H9 (cell line): Measurements from ENCODE around the gene MNAT1. TPM values are rescaled to one million over a fixed set of nuclear protein-coding genes. Genes with fewer than 3 reads are reported as not detected.

Source experiments
- DNase-seq: peaks from one replicate; pipeline ENCODE4 v3.0.0-alpha.2; 2017
- H2AFZ ChIP-seq: one replicate; pipeline ENCODE4 v1.6.1; 2013; ENCODE audit warnings: mild to moderate bottlenecking, low read length, control low read depth, moderate library complexity
- H2AK5ac ChIP-seq: 2 replicates; pipeline ENCODE4 v1.6.1; 2013; ENCODE audit warnings: low read length, control low read depth, mixed read lengths; ENCODE audit not compliant: insufficient read length
- H2BK120ac ChIP-seq: one replicate; pipeline ENCODE4 v1.6.1; 2013; ENCODE audit warnings: low read depth, mild to moderate bottlenecking, low read length, control low read depth, inconsistent platforms; ENCODE audit not compliant: poor library complexity, severe bottlenecking
- H2BK12ac ChIP-seq: 2 replicates; pipeline ENCODE4 v1.6.1; 2013; ENCODE audit warnings: low read length, control low read depth, mixed read lengths, low read depth; ENCODE audit not compliant: insufficient read length
- H2BK15ac ChIP-seq: 2 replicates; pipeline ENCODE4 v1.6.1; 2013; ENCODE audit warnings: low read depth, low read length, control low read depth
- H2BK20ac ChIP-seq: one replicate; pipeline ENCODE4 v1.6.1; 2013; ENCODE audit warnings: low read depth, mild to moderate bottlenecking, low read length, control low read depth, inconsistent platforms; ENCODE audit not compliant: poor library complexity, severe bottlenecking
- H2BK5ac ChIP-seq: 2 replicates; pipeline ENCODE4 v1.6.1; 2013; ENCODE audit warnings: low read length, control low read depth, mixed read lengths; ENCODE audit not compliant: insufficient read length
- H3K14ac ChIP-seq: 2 replicates; pipeline ENCODE4 v1.6.1; 2013; ENCODE audit warnings: low read length, control low read depth; ENCODE audit not compliant: insufficient read depth
- H3K18ac ChIP-seq: 2 replicates; pipeline ENCODE4 v1.6.1; 2013; ENCODE audit warnings: low read depth, mild to moderate bottlenecking, mixed read lengths, low read length, control low read depth; ENCODE audit not compliant: insufficient read length
- H3K23ac ChIP-seq: 2 replicates; pipeline ENCODE4 v1.6.1; 2013; ENCODE audit warnings: low read length, control low read depth, mixed read lengths, low read depth; ENCODE audit not compliant: insufficient read length
- H3K23me2 ChIP-seq: 2 replicates; pipeline ENCODE4 v1.6.1; 2013; ENCODE audit warnings: low read depth, mild to moderate bottlenecking, mixed read lengths, low read length, control low read depth; ENCODE audit not compliant: insufficient read length, poor library complexity, severe bottlenecking
- H3K27ac ChIP-seq: 2 replicates; pipeline ENCODE4 v1.5.1; 2013; ENCODE audit warnings: low read length, control low read depth, mixed read lengths, low read depth; ENCODE audit not compliant: insufficient read length
- H3K27me3 ChIP-seq: 2 replicates; pipeline ENCODE4 v1.6.1; 2013; ENCODE audit warnings: low read length, control low read depth, inconsistent platforms; ENCODE audit not compliant: insufficient read depth
- H3K4ac ChIP-seq: 2 replicates; pipeline ENCODE4 v1.6.1; 2013; ENCODE audit warnings: low read depth, mild to moderate bottlenecking, control low read depth, inconsistent platforms, low read length, moderate library complexity
- H3K4me1 ChIP-seq: 2 replicates; pipeline ENCODE4 v1.6.1; 2013; ENCODE audit warnings: low read length, control low read depth, inconsistent platforms; ENCODE audit not compliant: insufficient read depth
- H3K4me2 ChIP-seq: 2 replicates; pipeline ENCODE4 v1.6.1; 2013; ENCODE audit warnings: low read length, control low read depth, mixed read lengths; ENCODE audit not compliant: insufficient read length, insufficient read depth
- H3K56ac ChIP-seq: 2 replicates; pipeline ENCODE4 v1.6.1; 2013; ENCODE audit warnings: low read depth, mild to moderate bottlenecking, mixed read lengths, low read length, control low read depth; ENCODE audit not compliant: insufficient read length
- H3K79me1 ChIP-seq: 2 replicates; pipeline ENCODE4 v1.6.1; 2013; ENCODE audit warnings: low read depth, mild to moderate bottlenecking, moderate library complexity, low read length, control low read depth, inconsistent platforms; ENCODE audit not compliant: insufficient read depth, poor library complexity, severe bottlenecking
- H3K79me2 ChIP-seq: 2 replicates; pipeline ENCODE4 v1.6.1; 2013; ENCODE audit warnings: low read length, control low read depth, inconsistent platforms; ENCODE audit not compliant: insufficient read depth
- H3K9ac ChIP-seq: 2 replicates; pipeline ENCODE4 v1.6.1; 2013; ENCODE audit warnings: low read length, control low read depth, mixed read lengths; ENCODE audit not compliant: insufficient read length; ENCODE audit errors: extremely low read depth
- H3K9me3 ChIP-seq: one replicate; pipeline ENCODE4 v1.6.1; 2013; ENCODE audit warnings: low read depth, low read length, inconsistent platforms; ENCODE audit not compliant: control insufficient read depth
- H3T11ph ChIP-seq: one replicate; pipeline ENCODE4 v1.6.1; 2013; ENCODE audit warnings: mild to moderate bottlenecking, low read length, control low read depth, inconsistent platforms
- H4K20me1 ChIP-seq: one replicate; pipeline ENCODE4 v1.6.1; 2013; ENCODE audit not compliant: control insufficient read depth, insufficient read length, insufficient read depth
- H4K5ac ChIP-seq: 2 replicates; pipeline ENCODE4 v1.6.1; 2013; ENCODE audit warnings: low read depth, mild to moderate bottlenecking, mixed read lengths, low read length, control low read depth; ENCODE audit not compliant: insufficient read length
- H4K8ac ChIP-seq: replicated peaks from 2 replicates; pipeline ENCODE4 v1.6.1; 2013; ENCODE audit warnings: low read length, control low read depth, mixed read lengths, low read depth; ENCODE audit not compliant: insufficient read length
- H4K91ac ChIP-seq: 2 replicates; pipeline ENCODE4 v1.6.1; 2013; ENCODE audit warnings: low read depth, mild to moderate bottlenecking, moderate library complexity, mixed read lengths, low read length, control low read depth; ENCODE audit not compliant: insufficient read length
- H3K27ac Mint-ChIP-seq, 3 experiments: 2 replicates in 2 of 3; 3 replicates in 1 of 3; pipeline ENCODE4 v1.8.0; 2020 to 2021; ENCODE audit warnings: mixed read lengths in 3 of 3, mild to moderate bottlenecking in 1 of 3, moderate library complexity in 1 of 3
- H3K27me3 Mint-ChIP-seq: 2 replicates; pipeline ENCODE4 v1.8.0; 2021; ENCODE audit warnings: low read depth, mild to moderate bottlenecking, moderate library complexity, mixed read lengths
- H3K36me3 Mint-ChIP-seq, 3 experiments: 2 replicates in 2 of 3; 3 replicates in 1 of 3; pipeline ENCODE4 v1.8.0; 2020 to 2021; ENCODE audit warnings: low read depth in 3 of 3, mixed read lengths in 3 of 3; ENCODE audit not compliant: insufficient read depth in 1 of 3
- H3K4me1 Mint-ChIP-seq, 2 experiments: 2 replicates each; pipeline ENCODE4 v1.8.0; 2020; ENCODE audit warnings: mixed read lengths in 2 of 2
- H3K4me3 Mint-ChIP-seq, 2 experiments: 2 replicates in 1 of 2; 3 replicates in 1 of 2; pipeline ENCODE4 v1.8.0; 2020 to 2021; ENCODE audit warnings: mild to moderate bottlenecking in 2 of 2, mixed read lengths in 2 of 2, moderate library complexity in 1 of 2
- H3K9me3 Mint-ChIP-seq, 2 experiments: 2 replicates in 1 of 2; 3 replicates in 1 of 2; pipeline ENCODE4 v1.8.0; 2020; ENCODE audit warnings: mild to moderate bottlenecking in 2 of 2, mixed read lengths in 2 of 2, moderate library complexity in 1 of 2
- CTCF ChIP-seq: fragments of 200-600 bp; sonication (generic); conservative IDR thresholded peaks from 3 replicates; pipeline ENCODE4 v1.8.0; 2021; ENCODE audit warnings: antibody characterized with exemption, mild to moderate bottlenecking
- total RNA-seq: library from RNA; stranded (reverse); gene quantifications from 2 replicates; pipeline ENCODE4 v1.2.1, GENCODE V29; 2021

The MNAT1 gene
- total RNA-seq, 1 experiment from 2014 or later, result 43.1 TPM

- peaks cover 8% of the 10 kb centered on the region; the same call in 1 of the 2 replicates for H3K79me2 ChIP-seq
- no peaks in the 10 kb centered on the region for H3K4me1 ChIP-seq
- no peak overlapping the region for H2AK5ac ChIP-seq
- no peaks in the 10 kb centered on the region for H4K20me1 ChIP-seq
- H3K79me1 ChIP-seq, result no peaks in the 10 kb centered on the region
- H3K4me3 Mint-ChIP-seq, result no peak overlapping the region
- H2BK12ac ChIP-seq, result no peak overlapping the region
- H3K23me2 ChIP-seq, result no peaks in the 10 kb centered on the region
- H3K9me3 Mint-ChIP-seq, result no peaks in the 10 kb centered on the region
- H3K27me3 Mint-ChIP-seq, result no peaks in the 10 kb centered on the region
- no peak overlapping the region for H3K23ac ChIP-seq
- no peak overlapping the region for H2BK5ac ChIP-seq
- no peak overlapping the region for H3K14ac ChIP-seq
- no peak overlapping the region for H2BK15ac ChIP-seq
- H3T11ph ChIP-seq, result no peak overlapping the region
- H4K5ac ChIP-seq, result no peak overlapping the region
- no peaks in the 10 kb centered on the region for H3K9me3 ChIP-seq
- TF ChIP-seq CTCF, result no peak
- peaks cover 6 to 7% of the 10 kb centered on the region in 2 experiments for H3K4me1 Mint-ChIP-seq
- no peak overlapping the region for H3K27ac ChIP-seq
- no peaks in the 10 kb centered on the region for H3K36me3 Mint-ChIP-seq
- no peak for DNase-seq
- no peak overlapping the region for H2AFZ ChIP-seq
- no peak overlapping the region for H2BK120ac ChIP-seq
- no peak overlapping the region for H2BK20ac ChIP-seq
- H3K56ac ChIP-seq, result no peak overlapping the region
- H3K4me2 ChIP-seq, result no peak overlapping the region
- H3K4ac ChIP-seq, result no peak overlapping the region
- peak overlapping the region in 1 of 3 experiments; percentile 28; a peak in 2 of 7 replicates for H3K27ac Mint-ChIP-seq
- no peak overlapping the region for H3K18ac ChIP-seq
- no peak overlapping the region for H4K8ac ChIP-seq
- H3K27me3 ChIP-seq, result no peaks in the 10 kb centered on the region
- no peak overlapping the region for H3K9ac ChIP-seq
- H4K91ac ChIP-seq, result no peak overlapping the region
Observed at GRCh38 chr14:60744566-60744965, 10.0 kb downstream of the MNAT1 start.
